SK-N-SH treated with all-trans-retinoic acid at 6 μM for 48 hours (cell line): ENCODE results near the gene C16orf82.

Experiments
- ARNTL ChIP-seq: fragments of 450-650 bp; formaldehyde crosslinking; IDR thresholded peaks from 2 replicates; pipeline ENCODE4 v1.5.0; 2020; ENCODE audit warnings: low read depth, mild to moderate bottlenecking, moderate library complexity, borderline replicate concordance
- GLIS3 ChIP-seq: fragments of 250-450 bp; sonication (Bioruptor Pico); IDR thresholded peaks from 2 replicates; pipeline ENCODE4 v1.5.0; 2020; ENCODE audit warnings: mild to moderate bottlenecking, moderate library complexity
- OSR1 ChIP-seq: fragments of 250-450 bp; sonication (Bioruptor Pico); IDR thresholded peaks from 2 replicates; pipeline ENCODE4 v1.8.0; 2022; ENCODE audit warnings: moderate library complexity, mild to moderate bottlenecking, inconsistent platforms
- PATZ1 ChIP-seq: fragments of 250-450 bp; sonication (Bioruptor Pico); IDR thresholded peaks from 2 replicates; pipeline ENCODE4 v1.8.0; 2020; ENCODE audit warnings: mild to moderate bottlenecking, moderate library complexity, borderline replicate concordance
- RARB ChIP-seq: fragments of 250-450 bp; sonication (Bioruptor Pico); IDR thresholded peaks from 2 replicates; pipeline ENCODE4 v1.8.0; 2021; ENCODE audit warnings: mild to moderate bottlenecking, moderate library complexity
- TSHZ2 ChIP-seq: fragments of 250-450 bp; sonication (Bioruptor Pico); IDR thresholded peaks from 2 replicates; pipeline ENCODE4 v1.5.0; 2020; ENCODE audit warnings: mild to moderate bottlenecking, moderate library complexity
- ZFP3 ChIP-seq: fragments of 250-450 bp; sonication (Bioruptor Pico); IDR thresholded peaks from 2 replicates; pipeline ENCODE4 v1.5.0; 2020; ENCODE audit warnings: mild to moderate bottlenecking, moderate library complexity
- ZNF70 ChIP-seq: fragments of 450-650 bp; formaldehyde crosslinking; IDR thresholded peaks from 2 replicates; pipeline ENCODE4 v1.5.0; 2020; ENCODE audit warnings: mild to moderate bottlenecking, moderate library complexity
- TF ChIP-seq, protein P1 (sequence below): fragments of 250-450 bp; sonication (Bioruptor Pico); IDR thresholded peaks from 2 replicates; pipeline ENCODE4 v1.8.0; 2021; ENCODE audit warnings: low read depth, mild to moderate bottlenecking, moderate library complexity, borderline replicate concordance

- TF ChIP-seq PATZ1 (CRISPR knock-in tag) (no peak), OSR1 (CRISPR knock-in tag) (no peak), ZNF70 (CRISPR knock-in tag) (no peak), ARNTL (CRISPR knock-in tag) (no peak), RARB (CRISPR knock-in tag) (no peak), ZFP3 (CRISPR knock-in tag) (no peak), TSHZ2 (CRISPR knock-in tag) (no peak), GLIS3 (CRISPR knock-in tag) (no peak)
- TF ChIP-seq, protein P1, sequence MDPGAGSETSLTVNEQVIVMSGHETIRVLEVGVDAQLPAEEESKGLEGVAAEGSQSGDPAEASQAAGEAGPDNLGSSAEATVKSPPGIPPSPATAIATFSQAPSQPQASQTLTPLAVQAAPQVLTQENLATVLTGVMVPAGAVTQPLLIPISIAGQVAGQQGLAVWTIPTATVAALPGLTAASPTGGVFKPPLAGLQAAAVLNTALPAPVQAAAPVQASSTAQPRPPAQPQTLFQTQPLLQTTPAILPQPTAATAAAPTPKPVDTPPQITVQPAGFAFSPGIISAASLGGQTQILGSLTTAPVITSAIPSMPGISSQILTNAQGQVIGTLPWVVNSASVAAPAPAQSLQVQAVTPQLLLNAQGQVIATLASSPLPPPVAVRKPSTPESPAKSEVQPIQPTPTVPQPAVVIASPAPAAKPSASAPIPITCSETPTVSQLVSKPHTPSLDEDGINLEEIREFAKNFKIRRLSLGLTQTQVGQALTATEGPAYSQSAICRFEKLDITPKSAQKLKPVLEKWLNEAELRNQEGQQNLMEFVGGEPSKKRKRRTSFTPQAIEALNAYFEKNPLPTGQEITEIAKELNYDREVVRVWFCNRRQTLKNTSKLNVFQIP (CRISPR knock-in tag), result no peak
Measured at GRCh38 chr16:27070776-27071175, 4.0 kb downstream of the C16orf82 start.
